Right ventricle myocardium superior (tissue), 1 donor: ENCODE results near the gene ANAPC16. TPM values are rescaled to one million over a fixed set of nuclear protein-coding genes. Genes with fewer than 3 reads are reported as not detected.
"Not testable (repeated sequence)": the region's sequence is repeated elsewhere in the genome, so short reads cannot be mapped to it uniquely, and the experiment has no call there.

ENCODE experiments used
- ATAC-seq: fragments of 200-7000 bp; cut with Tn5 transposase; one replicate; pipeline ENCODE4 v1.9.1; 2020; ENCODE audit warnings: mild to moderate bottlenecking; ENCODE audit not compliant: poor library complexity
- DNase-seq: peaks from one replicate; pipeline ENCODE4 v3.0.0-alpha.2; 2020
- intact Hi-C: fragments of 100-400 bp; cut with DNase I; formaldehyde crosslinking; loops from one replicate; pipeline ENCODE4 v1.11.2; 2022
- total RNA-seq: library from RNA; stranded (reverse); fragmentation: NEBNext Ultra II Directional; extraction: Animal tissue kit (Norgen Biotek cat#: 25700); gene quantifications from one replicate; pipeline ENCODE4 v1.2.1, GENCODE V29; 2021
- donor health status: DM: no; HTN: yes; CAD: no; lungs with severe emphysema.

The ANAPC16 gene
- total RNA-seq, 1 donor from 2014 or later: 242 TPM

GRCh38 chr10:72204724-72205123, 11.1 kb upstream of the ANAPC16 start:
- ATAC-seq: no peak
- no peak for DNase-seq
- intact Hi-C loops: loop anchor here (10.0 kb wide), 1 partner anchor 70 kb away; no protein-coding TSS in a partner anchor

GRCh38 chr10:72206511-72207229, 9.1 kb upstream of the ANAPC16 start:
- ATAC-seq (no peak), DNase-seq (no peak)
- intact Hi-C loops: loop anchor here (10.0 kb wide), 1 partner anchor 72 kb away; no protein-coding TSS in a partner anchor

GRCh38 chr10:72208526-72208925, 7.3 kb upstream of the ANAPC16 start:
- not testable (repeated sequence) for DNase-seq, ATAC-seq
- intact Hi-C loops: loop anchor here (10.0 kb wide), 1 partner anchor 74 kb away; no protein-coding TSS in a partner anchor

- intact Hi-C loops, ATAC-seq, DNase-seq: not testable (repeated sequence)
These were observed 4.4 kb upstream of the ANAPC16 start for GRCh38 chr10:72211381-72211780.

- intact Hi-C loops, DNase-seq, ATAC-seq: not testable (repeated sequence)
These were observed 4.0 kb upstream of the ANAPC16 start for GRCh38 chr10:72211832-72212231.

GRCh38 chr10:72218325-72218724, 2.5 kb downstream of the ANAPC16 start:
- DNase-seq (no peak), ATAC-seq (no peak)
- intact Hi-C loops: loop anchor here (5.0 kb wide), 1 partner anchor 166 kb away; no protein-coding TSS in a partner anchor

- intact Hi-C loops: loop anchor here (5.0 kb wide), 1 partner anchor 166 kb away; no protein-coding TSS in a partner anchor
- DNase-seq (no peak), ATAC-seq (no peak)
These were observed 2.9 kb downstream of the ANAPC16 start for GRCh38 chr10:72218726-72219125.

- DNase-seq (no peak), ATAC-seq (no peak)
- intact Hi-C loops: loop anchor here (5.0 kb wide), 1 partner anchor 167 kb away; no protein-coding TSS in a partner anchor
These were observed 3.5 kb downstream of the ANAPC16 start for GRCh38 chr10:72219235-72219814.

- no peak for ATAC-seq
- DNase-seq: no peak
- intact Hi-C loops: no loop called here
These were observed 4.8 kb downstream of the ANAPC16 start for GRCh38 chr10:72220637-72221036.

- intact Hi-C loops: no loop called here
- DNase-seq: no peak
- ATAC-seq: no peak
These were observed 5.5 kb downstream of the ANAPC16 start for GRCh38 chr10:72221278-72221677.

- peak; percentile 21 for ATAC-seq
- DNase-seq: no peak
- intact Hi-C loops: no loop called here
These were observed 7.9 kb downstream of the ANAPC16 start for GRCh38 chr10:72223743-72224101.

- intact Hi-C loops, ATAC-seq, DNase-seq: not testable (repeated sequence)
These were observed 8.4 kb downstream of the ANAPC16 start for GRCh38 chr10:72224191-72224590.

GRCh38 chr10:72226418-72227027, 10.7 kb downstream of the ANAPC16 start:
- DNase-seq: no peak
- intact Hi-C loops: no loop called here
- no peak for ATAC-seq

- intact Hi-C loops: no loop called here
- DNase-seq: no peak
- no peak for ATAC-seq
These were observed 12.0 kb downstream of the ANAPC16 start for GRCh38 chr10:72227826-72228225.

GRCh38 chr10:72228318-72228751, 12.5 kb downstream of the ANAPC16 start:
- DNase-seq (no peak), ATAC-seq (no peak)
- intact Hi-C loops: no loop called here

GRCh38 chr10:72229261-72230251, 13.7 kb downstream of the ANAPC16 start:
- peak; percentile 51 for ATAC-seq
- intact Hi-C loops: no loop called here

GRCh38 chr10:72233621-72234020, 17.8 kb downstream of the ANAPC16 start:
- intact Hi-C loops: no loop called here
- DNase-seq (no peak), ATAC-seq (no peak)

More at GRCh38 chr10:72229261-72230251, 13.7 kb downstream of the ANAPC16 start:
- no peak for DNase-seq

GRCh38 chr10:72234560-72235095, 18.8 kb downstream of the ANAPC16 start:
- DNase-seq (no peak), ATAC-seq (no peak)
- intact Hi-C loops: no loop called here
